DMS53 treated with DMSO at 0.1 percent for 48 hours (cell line): ENCODE measurements around the gene RSRC1.
A peak's percentile ranks its signal among the peaks of the same experiment; 100 is the strongest.
"Not testable (repeated sequence)": the region's sequence is repeated elsewhere in the genome, so short reads cannot be mapped to it uniquely, and the experiment has no call there.

Experiments
- DNase-seq: peaks from one replicate; lab custom pipeline; 2025; ENCODE audit not compliant: unreplicated experiment; lab: John Stamatoyannopoulos, UW

RSRC1 gene

DNA sequence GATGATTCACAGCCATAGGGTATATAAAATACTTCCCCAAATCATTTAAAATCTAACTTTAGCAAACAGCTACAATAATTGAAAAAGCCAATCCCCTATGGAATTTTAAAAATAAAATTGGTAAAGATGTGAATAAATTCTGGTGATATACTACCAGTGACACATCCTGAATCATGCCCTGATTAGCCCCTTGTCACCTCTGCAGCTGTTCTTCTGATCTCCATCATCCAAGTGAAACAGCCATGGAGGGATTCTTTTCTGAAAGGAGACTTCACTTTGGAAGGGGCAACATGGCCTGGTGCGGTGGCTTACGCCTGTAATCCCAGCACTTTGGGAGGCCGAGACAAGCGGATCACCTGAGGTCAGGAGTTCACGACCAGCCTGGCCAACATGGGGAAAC, 345.5 kb downstream of the RSRC1 start:
- DNase-seq: no peak

DNA sequence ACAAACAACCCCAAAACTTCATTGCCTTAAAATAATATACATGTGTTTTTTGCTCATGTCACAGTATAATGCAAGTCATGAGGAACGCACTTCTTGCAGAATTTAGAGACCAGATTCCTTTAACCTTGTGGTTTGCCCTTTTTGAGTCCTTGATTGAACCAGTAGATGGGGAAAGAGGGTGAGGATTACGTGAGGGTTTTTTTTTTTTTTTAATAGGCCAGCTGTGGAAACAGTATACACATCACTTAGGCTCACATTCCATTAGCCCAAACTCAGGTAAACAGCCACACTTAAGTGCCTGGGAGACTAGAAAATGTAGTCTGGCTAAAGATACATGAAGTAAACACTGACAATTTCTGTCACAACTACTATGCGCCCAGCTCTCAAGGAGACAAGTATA, 346.2 kb downstream of the RSRC1 start:
- peak; percentile 11 for DNase-seq

DNA sequence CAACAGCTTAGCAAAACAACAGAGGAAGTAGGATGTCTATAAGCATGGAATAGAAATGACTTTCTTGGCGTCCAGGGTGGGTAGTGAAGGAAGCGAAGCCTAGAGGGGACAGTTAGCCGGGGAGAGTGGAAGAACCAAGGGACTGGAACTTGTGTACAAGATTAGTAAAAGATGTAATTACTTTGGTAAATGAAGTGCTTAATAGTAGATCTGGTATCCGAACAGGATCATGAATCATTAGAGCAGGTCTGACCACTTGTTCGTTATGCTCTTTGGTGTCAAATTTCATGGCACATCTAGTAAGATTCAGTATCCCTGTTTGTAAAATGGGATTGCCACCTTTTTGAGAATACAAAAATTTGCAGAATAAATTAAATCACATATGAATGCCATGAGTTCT, 348.6 kb downstream of the RSRC1 start:
- peak; percentile 55 for DNase-seq

DNA sequence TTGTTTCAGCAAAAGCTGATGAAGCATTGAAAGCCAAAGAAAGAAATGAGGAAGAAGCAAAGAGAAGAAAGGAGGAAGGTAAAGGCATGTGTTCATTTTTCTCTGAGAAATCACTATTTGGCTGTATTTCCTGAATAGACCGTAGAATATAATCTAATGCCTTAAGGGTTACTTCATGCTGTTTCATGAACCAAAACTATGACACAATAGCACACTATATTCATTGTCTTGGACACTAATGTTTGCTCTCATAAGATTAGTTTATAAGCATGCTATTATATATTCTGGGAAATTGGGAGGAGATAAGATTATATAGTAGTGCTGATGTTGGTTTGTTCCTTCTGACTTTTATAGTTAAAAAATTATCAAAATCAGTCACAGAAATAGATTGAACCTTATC, 351.0 kb downstream of the RSRC1 start:
- no peak for DNase-seq

DNA sequence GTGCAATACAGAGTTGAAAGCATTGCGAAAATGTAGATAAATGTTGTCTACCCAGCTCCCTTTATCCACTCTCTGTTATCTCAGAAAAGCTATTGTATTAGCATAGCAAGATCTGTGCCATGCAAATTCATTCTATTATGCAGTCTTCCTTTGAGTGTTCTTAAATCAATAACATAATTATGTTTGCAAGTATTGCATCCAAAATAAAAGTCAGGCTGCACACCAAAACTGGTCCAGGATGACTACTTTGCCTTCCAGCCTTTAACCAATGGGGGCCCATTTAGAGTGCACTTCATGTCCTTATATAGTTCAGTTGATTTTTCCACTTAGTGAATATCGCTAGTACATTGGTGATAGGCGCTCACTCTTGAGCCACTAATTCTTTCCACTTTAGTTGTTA, 353.7 kb downstream of the RSRC1 start:
- no peak for DNase-seq

DNA sequence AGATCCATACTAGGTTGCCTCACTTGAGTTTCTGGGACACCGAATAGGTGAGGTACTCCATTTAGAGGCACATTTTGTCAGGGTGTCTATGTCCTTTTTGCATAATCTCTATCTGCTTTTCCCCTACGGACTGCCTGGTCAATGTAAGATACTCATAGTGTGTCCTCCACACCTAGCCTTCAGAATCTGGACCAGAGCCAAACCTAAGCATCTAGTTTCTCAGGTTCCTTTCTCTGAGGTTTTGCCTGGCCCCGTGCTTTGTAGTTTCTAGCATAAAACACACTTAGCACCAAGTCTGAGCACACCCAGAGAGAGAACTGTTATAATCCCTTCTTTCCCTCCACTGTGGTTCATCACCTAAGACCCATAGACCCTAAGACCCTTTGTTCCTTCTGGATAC, 355.2 kb downstream of the RSRC1 start:
- no peak for DNase-seq

DNA sequence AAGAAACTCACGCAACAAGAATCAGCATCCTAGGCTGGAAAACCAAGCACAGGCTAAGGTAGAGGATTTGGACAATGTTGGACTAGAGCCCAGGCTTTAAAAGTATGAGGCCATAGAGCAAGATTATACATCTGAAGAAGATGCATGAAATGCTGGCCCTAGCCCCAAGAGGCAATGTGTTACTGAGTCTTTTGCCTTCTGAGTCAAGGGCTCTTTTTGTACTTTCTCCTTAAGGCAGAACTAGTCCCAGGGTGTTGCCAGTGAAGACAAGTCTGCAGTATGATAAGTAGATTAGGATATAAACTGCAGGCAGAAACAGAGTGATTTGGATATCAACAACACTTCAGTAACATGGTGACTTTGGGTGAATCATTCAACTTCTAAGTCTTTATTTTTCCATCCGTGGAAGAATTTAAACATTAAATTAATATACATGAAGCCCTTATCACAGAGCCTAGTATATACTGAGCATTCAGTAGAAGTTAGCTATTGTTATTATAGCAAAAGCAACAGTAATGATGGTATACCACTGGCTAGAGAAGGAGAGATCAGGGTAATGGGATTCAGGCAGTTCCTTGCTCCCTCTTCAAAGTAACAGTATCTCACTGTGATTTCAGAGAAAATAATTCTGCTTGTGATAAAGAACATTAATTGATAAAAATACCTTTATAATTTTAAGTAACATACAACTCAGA, 361.2 kb downstream of the RSRC1 start:
- no peak for DNase-seq

DNA sequence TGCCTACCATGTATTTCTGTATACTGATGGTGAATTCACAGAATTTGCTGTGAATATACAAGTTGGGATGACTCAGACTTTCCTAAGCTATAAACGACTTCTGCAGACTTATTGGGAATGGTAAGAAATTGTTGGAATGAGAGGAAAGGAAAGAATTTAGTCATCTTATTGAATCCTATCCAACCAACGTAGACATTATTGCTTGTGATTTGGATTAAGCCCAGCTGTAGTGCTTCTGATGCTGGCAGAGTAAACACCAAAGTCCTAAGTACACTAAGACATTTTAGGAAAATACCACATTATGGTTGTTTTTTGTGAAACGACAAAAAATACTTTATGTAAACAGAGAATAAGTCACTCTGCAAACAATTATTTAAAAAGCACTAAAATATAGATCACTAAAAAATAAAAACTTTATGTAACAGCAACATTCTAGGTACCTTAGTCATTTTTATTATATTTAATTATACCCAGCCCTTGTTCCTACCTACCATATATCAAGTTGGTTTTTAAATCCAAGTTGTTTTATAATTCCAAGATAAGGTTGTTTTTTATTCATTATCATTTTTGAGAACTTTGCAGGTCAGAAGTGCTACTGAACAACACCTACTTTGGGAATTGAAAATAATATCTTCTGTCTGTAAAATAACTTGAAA, 361.9 kb downstream of the RSRC1 start:
- DNase-seq: no peak

DNA sequence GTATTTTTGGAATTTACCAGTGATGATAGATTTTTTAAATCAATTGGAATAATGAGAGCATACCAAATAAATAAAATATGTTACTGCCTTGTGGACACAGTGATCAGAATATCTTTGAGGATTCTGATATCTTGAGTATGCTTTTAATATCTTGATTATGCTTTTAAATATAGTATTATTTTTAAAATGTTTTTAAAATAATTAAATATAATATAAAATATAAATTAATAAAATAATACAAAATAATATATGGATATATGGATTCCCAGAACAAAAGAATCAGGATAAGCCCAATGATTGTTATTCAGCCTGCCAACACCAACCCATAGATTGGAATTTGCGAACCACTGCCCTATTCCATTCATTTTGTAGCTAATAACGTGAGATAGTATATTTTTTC, 369.2 kb downstream of the RSRC1 start:
- DNase-seq: no peak

DNA sequence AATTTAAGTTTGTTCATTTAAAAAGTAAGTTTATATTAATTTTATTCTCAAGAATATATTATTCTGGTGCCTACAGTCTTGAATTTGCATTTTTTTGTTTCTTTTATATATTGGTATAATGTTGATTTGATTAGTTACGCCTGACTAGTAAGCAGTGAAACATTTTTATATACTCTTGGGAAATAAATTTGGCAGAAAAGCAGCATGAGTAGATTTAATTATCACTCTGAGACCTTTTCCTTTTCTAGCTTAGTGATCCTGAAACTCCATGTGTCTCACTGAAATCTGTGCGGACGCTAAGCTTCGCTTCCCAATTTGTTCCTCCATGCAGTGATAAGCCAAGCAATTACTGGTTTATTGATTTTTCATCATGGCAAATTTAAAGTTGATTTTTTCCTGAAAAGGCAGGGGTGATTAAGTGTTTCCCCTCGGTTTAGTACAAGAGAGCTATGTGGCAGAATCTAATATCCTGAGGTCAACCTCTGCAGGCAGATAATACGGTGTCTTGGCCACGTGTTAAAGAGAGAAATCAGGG, 373.9 kb downstream of the RSRC1 start:
- no peak for DNase-seq

DNA sequence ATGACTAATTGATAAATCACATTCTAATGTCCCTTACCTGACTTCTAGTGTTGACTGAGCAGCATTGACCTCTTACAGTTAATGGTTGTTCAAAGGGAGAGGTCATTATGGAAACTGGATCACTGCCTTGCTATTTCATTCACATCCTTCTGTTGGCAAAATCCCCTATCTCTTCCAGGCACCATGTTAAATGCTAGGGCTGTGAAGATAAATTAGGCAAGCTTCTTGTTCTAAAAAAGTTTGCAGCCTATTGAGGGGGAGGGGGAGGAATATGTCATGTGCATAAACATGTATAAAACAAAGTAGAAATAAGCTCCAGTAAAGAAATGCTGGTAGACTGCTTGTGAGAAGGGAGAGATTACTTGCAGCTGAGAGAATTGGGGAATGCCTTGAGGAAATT, 376.3 kb downstream of the RSRC1 start:
- DNase-seq: no peak

DNA sequence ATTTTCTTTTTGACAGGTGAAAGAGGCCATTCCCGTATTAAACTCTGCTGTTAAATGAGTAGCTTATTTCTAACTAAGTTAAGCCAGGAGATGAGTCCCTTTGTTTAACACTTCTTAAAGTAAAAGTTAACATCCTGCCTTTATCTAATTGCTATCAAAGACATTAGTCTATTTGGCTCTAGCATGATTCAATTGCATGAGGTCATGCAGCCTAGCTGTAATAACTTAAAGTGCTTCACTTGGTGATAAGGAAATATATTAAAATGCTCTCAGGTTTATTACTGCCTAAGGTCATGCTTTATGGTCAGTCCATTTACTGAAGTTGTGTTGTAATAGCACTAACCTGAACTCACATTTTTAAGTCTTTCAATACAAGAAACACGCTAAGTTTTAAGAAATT, 378.8 kb downstream of the RSRC1 start:
- no peak for DNase-seq

DNA sequence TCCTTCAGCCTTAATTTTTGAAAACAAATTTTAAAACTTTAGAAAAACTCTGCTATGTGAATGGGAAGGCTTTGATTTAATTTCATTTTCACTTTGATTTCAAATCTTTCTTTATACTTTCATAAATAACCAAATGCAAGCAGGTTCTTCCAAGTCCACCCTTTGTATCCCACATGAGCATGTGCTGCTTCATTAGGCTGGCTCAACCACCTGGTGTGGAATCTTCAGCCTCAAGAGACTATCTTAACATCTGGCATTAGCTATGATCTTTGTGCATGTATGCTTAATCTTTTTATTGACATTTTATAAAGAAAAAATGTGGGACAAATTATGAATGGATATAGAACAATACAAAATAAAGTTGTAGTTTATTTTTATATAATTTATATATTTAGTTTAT, 379.3 kb downstream of the RSRC1 start:
- no peak for DNase-seq

DNA sequence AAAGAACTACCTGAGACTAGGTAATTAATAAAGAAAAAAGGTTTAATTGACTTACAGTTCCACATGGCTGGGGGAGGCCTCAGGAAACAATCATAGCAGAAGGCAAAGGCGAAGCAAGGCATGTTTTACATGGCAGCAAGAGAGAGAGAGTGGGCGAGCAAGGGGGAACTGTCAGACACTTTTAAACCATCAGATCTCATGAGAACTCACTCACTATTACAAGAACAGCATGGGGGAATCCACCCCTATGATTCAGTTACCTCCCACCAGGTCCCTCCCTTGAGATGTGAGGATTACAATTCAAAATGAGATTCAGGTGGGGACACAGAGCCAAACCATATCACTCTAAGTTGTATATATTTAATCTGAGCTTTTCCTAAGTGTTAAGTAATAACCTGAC, 382.1 kb downstream of the RSRC1 start:
- DNase-seq: no peak

DNA sequence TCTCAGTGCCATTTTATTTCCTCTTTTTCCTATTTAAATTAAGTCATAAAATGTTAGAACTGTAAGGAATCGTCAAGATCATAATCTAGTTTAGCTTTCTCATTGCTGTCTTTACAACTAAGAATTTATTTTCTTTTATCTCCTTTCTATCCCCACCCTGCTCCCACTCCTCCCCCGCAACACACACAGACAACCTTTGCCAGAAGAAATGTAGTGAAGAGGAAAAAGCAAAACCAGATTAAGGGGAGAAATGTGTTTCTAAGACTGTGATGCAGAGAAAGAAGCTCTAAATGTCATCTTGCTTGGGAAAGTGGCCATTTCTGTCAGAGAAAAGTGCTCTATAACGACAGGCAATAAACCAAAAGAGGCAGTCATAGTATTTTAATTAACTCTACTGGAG, 382.8 kb downstream of the RSRC1 start:
- DNase-seq: no peak

DNA sequence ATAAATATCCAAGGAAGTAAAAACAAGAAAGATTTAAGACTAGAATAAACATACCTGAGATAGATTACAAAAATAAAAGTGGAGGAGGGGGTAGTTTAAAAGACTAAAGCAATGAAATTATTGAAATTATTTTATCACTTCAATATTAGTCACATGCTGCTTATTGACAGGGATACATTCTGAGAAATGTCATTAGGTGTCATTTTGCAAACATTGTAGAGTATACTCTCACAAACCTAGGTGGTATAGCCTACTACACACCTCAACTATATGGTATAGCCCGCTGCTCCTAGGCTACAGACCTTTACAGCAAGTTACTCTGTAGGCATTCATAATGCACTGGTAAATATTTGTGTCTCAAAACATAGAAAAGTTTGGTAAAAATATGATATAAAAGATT, 384.0 kb downstream of the RSRC1 start:
- no peak for DNase-seq

DNA sequence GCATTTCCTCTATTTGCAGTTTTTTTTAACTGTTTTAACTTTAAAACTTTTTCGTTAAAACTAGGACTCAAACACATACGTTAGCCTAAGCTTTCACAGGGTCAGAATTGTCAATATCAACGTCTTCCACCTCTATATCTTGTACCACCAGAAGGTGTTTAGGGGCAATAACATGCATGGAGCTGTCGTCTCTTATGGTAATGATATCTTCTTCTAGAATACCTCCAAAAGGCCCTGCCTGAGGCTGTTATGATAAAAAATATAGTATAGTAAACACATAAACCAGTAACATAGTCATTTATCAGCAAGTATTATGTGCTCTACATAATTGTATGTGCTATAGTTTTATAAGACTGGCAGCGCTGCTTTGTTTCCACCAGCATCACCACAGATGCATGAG, 384.8 kb downstream of the RSRC1 start:
- DNase-seq: no peak

DNA sequence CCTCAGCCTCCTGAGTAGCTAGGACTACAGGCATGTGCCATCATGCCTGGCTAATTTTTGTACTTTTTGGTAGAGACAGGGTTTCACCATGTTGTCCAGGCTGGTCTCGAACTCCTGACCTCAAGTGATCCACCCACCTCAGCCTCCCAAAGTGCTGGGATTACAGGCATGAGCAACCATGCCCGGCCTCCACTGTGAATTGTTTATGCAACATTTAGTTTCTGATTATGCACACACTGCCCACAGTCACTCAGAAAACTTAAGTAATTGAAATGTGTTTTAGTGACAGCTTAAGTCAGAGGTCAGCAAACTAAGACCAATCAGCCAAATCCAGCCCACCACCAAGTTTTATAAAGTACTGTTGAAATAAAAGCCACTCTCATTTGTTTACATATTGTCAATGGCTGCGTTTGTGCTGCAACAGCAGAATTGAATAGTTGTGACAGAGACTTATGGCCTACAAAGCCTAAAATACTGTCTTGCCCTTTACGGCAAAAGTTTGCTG, 385.6 kb downstream of the RSRC1 start:
- not testable (repeated sequence) for DNase-seq

DNA sequence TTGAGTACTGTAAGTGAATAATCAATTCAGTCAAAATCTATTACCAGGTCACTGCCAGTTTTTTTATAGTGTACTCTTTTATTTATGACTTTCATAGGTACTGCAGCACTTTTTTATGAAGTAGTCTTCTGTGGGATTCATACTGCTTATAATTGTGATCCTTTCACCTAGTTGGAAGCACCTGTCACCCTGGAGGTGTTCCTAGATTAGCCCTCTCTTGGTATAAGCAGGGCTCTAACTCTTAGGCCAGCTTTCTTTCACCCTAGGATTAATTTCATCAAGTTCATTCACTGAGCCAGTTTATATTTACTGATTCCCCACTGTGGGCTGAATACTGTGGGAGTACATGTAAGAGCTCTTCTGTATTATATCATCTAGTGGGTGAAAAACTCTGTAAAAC, 395.2 kb downstream of the RSRC1 start:
- DNase-seq: no peak

DNA sequence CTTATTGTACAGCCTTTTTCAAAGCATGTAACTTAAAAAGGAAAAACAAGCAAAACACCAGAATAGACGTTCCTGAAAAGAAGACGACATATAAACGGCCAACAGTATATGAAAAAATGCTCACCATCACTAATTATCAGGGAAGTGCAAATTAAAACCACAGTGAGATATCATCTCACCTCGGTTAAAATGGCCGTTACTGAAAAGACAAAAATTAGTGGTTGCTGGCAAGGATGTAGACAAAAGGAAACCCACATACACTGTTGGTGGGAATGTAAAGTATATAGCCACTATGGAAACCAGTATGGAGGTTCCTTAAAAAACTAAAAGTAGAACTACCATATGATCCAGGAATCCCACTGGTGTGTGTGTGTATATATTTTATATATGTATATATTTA, 396.6 kb downstream of the RSRC1 start:
- no peak for DNase-seq

DNA sequence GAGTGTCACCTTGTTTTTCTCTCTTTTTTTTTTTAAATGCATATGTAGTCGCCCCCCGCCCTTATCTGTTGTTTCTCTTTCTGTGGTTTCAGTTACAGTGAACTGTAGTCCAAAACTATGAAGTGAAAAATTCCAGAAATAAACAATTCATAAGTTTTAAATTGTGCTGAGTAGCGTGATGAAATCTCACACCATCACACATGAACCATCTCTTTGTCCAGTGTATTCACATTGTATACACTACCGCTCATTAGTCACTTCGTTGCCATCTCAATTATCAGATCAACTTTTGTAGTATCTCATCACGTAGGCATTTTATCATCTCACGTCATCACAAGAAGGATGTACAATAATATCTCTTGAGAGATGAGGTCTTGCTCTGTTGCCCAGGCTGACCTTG, 398.6 kb downstream of the RSRC1 start:
- DNase-seq: no peak

DNA sequence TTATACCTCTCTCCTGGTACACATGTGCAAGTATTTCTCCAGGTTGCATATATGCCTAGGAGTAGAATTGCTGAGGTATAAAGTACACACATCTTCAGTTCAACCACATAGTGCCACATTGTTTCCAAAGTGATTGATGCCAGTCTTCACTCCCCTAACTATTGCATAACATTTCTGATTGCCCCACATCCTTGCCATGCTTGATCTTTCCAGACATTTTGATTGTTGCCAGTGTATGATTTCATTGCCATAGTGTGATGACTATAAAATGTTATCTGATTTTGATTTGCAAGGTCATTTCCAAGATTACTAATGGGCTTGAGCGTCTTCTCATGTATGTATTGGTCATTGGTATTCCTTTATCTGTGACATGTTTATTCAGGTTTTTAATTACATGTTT, 400.0 kb downstream of the RSRC1 start:
- DNase-seq: no peak

DNA sequence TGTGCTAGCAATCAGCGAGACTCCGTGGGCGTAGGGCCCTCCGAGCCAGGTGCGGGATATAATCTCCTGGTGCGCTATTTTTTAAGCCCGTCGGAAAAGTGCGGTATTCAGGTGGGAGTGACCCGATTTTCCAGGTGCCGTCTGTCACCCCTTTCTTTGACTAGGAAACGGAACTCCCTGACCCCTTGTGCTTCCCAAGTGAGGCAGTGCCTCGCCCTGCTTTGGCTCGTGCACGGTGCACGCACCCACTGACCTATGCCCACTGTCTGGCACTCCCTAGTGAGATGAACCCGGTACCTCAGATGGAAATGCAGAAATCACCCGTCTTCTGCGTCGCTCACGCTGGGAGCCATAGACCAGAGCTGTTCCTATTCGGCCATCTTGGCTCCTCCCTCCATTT, 406.8 kb downstream of the RSRC1 start:
- not testable (repeated sequence) for DNase-seq
